GM19099 (cell line): Measurements from ENCODE around the gene SNX30.

Source experiments
- POLR2A ChIP-seq: IDR thresholded peaks from 3 replicates; pipeline ENCODE4 v1.6.1; 2011; ENCODE audit warnings: low read depth; ENCODE audit not compliant: insufficient read length; ENCODE audit errors: extremely low read depth

SNX30 gene

GRCh38 chr9:112750016-112750763 is at the start of gene SNX30:
Gene SNX30 (plus strand): TSS chr9:112750760. CDS start chr9:112751002, 242 bp downstream.
- peak; percentile 61 for TF ChIP-seq POLR2A

GRCh38 chr9:112703304-112703703 is 47.3 kb upstream of the SNX30 start:
- TF ChIP-seq POLR2A = no peak

GRCh38 chr9:112705768-112706427 is 44.7 kb upstream of the SNX30 start:
- TF ChIP-seq POLR2A = no peak

GRCh38 chr9:112711050-112711689 is 39.4 kb upstream of the SNX30 start:
- no peak for TF ChIP-seq POLR2A

- TF ChIP-seq POLR2A = no peak
Measured at GRCh38 chr9:112712678-112713077, 37.9 kb upstream of the SNX30 start.

GRCh38 chr9:112717661-112718331 is 32.8 kb upstream of the SNX30 start, which contains the start of gene INIP:
Gene INIP (minus strand): TSS chr9:112718117. CDS start chr9:112716485, 1,632 bp downstream.
- TF ChIP-seq POLR2A = peak; percentile 83

GRCh38 chr9:112719241-112719691 is 31.3 kb upstream of the SNX30 start:
- no peak for TF ChIP-seq POLR2A

- no peak for TF ChIP-seq POLR2A
Measured at GRCh38 chr9:112719696-112720095, 30.9 kb upstream of the SNX30 start.

GRCh38 chr9:112720113-112720780 is 30.3 kb upstream of the SNX30 start:
- no peak for TF ChIP-seq POLR2A

GRCh38 chr9:112725961-112726360 is 24.6 kb upstream of the SNX30 start:
- TF ChIP-seq POLR2A = no peak

GRCh38 chr9:112726428-112726827 is 24.1 kb upstream of the SNX30 start:
- TF ChIP-seq POLR2A = no peak

- TF ChIP-seq POLR2A = no peak
Measured at GRCh38 chr9:112728401-112728800, 22.2 kb upstream of the SNX30 start.

GRCh38 chr9:112731971-112732370 is 18.6 kb upstream of the SNX30 start:
- no peak for TF ChIP-seq POLR2A

- TF ChIP-seq POLR2A = no peak
Measured at GRCh38 chr9:112734892-112735291, 15.7 kb upstream of the SNX30 start.

GRCh38 chr9:112743216-112743836 is 7.2 kb upstream of the SNX30 start:
- no peak for TF ChIP-seq POLR2A

- no peak for TF ChIP-seq POLR2A
Measured at GRCh38 chr9:112744177-112744576, 6.4 kb upstream of the SNX30 start.
